Thoracic aorta (tissue), 2 donors: ENCODE results near the gene OR5K2. TPM values are rescaled to one million over a fixed set of nuclear protein-coding genes. Genes with fewer than 3 reads are reported as not detected.

Experiments
- ATAC-seq: fragments of 150-250 bp; one replicate; pipeline ENCODE4 v1.8.0; 2017; ENCODE audit warnings: low read depth; ENCODE audit not compliant: insufficient number of reproducible peaks, low FRiP score
- DNase-seq: peaks from one replicate; pipeline ENCODE4 v3.0.0-alpha.2; 2020; ENCODE audit warnings: low spot score
- H3K27ac ChIP-seq, 2 donors: fragments of 200-600 bp; sonication (generic); 1 replicate in 1 of 2; 2 replicates in 1 of 2; pipeline ENCODE4 v1.5.1; 2016; ENCODE audit warnings: mild to moderate bottlenecking in 2 of 2, moderate library complexity in 2 of 2
- H3K27me3 ChIP-seq: fragments of 200-600 bp; sonication (generic); replicated peaks from 2 replicates; pipeline ENCODE4 v1.6.0; 2016; ENCODE audit warnings: mild to moderate bottlenecking; ENCODE audit not compliant: insufficient read depth
- H3K36me3 ChIP-seq: fragments of 200-600 bp; sonication (generic); one replicate; pipeline ENCODE4 v1.5.1; 2016
- H3K4me1 ChIP-seq, 2 donors: fragments of 200-600 bp; sonication (generic); 1 replicate in 1 of 2; 2 replicates in 1 of 2; pipeline versions ENCODE4 v1.5.1 to v1.6.0; 2016; ENCODE audit warnings: low read depth in 2 of 2, mild to moderate bottlenecking in 1 of 2; ENCODE audit not compliant: control insufficient read depth in 1 of 2
- H3K4me3 ChIP-seq: fragments of 200-600 bp; sonication (generic); 2 replicates; pipeline ENCODE4 v1.5.1; 2016; ENCODE audit warnings: mild to moderate bottlenecking
- H3K9me3 ChIP-seq: fragments of 200-600 bp; sonication (generic); 2 replicates; pipeline ENCODE4 v1.5.1; 2016
- CTCF ChIP-seq: fragments of 200-600 bp; sonication (generic); IDR thresholded peaks from one replicate; pipeline ENCODE4 v1.5.1; 2019; ENCODE audit warnings: antibody characterized with exemption
- total RNA-seq, 2 donors: library from RNA; depleted of rRNA; stranded (reverse); fragments of >200 nt; gene quantifications; one replicate each; pipeline versions ENCODE4 v1.1.0 to v1.2.3, GENCODE V29; 2016

The OR5K2 gene
- total RNA-seq, 2 donors from 2014 or later: not detected

- Histone ChIP-seq H3K27me3 (no peaks in the 10 kb centered on the region), H3K36me3 (peaks cover 4% of the 10 kb centered on the region), H3K27ac (no peak overlapping the region), H3K4me3 (no peak overlapping the region), H3K4me1 (no peaks in the 10 kb centered on the region), H3K9me3 (no peaks in the 10 kb centered on the region)
- ATAC-seq: no peak
- no peak for TF ChIP-seq CTCF
- no peak for DNase-seq
Observed at GRCh38 chr3:98512576-98512975, 15.1 kb downstream of the OR5K2 start.

- Histone ChIP-seq H3K27ac (no peak overlapping the region), H3K9me3 (no peaks in the 10 kb centered on the region), H3K36me3 (peaks cover 4% of the 10 kb centered on the region), H3K4me1 (no peaks in the 10 kb centered on the region), H3K27me3 (no peaks in the 10 kb centered on the region), H3K4me3 (no peak overlapping the region)
- ATAC-seq (no peak), DNase-seq (no peak)
- no peak for TF ChIP-seq CTCF
Observed at GRCh38 chr3:98513091-98513511, 15.6 kb downstream of the OR5K2 start.

- no peaks in the 10 kb centered on the region for H3K9me3 ChIP-seq
- no peak overlapping the region for H3K4me3 ChIP-seq
- ATAC-seq (no peak), DNase-seq (no peak)
- H3K27ac ChIP-seq: no peak overlapping the region
- peaks cover 4% of the 10 kb centered on the region for H3K36me3 ChIP-seq
- TF ChIP-seq CTCF: no peak
- peaks cover 0 to under 1% of the 10 kb centered on the region in 2 donors for H3K4me1 ChIP-seq
- no peaks in the 10 kb centered on the region for H3K27me3 ChIP-seq
Observed at GRCh38 chr3:98513736-98514135, 16.3 kb downstream of the OR5K2 start.

- no peak for TF ChIP-seq CTCF
- Histone ChIP-seq H3K4me3 (no peak overlapping the region), H3K27me3 (no peaks in the 10 kb centered on the region), H3K36me3 (peaks cover 4% of the 10 kb centered on the region), H3K27ac (no peak overlapping the region), H3K4me1 (peaks cover 7 to 12% of the 10 kb centered on the region in 2 donors), H3K9me3 (no peaks in the 10 kb centered on the region)
- no peak for DNase-seq
- no peak for ATAC-seq
Observed at GRCh38 chr3:98514948-98515347, 17.5 kb downstream of the OR5K2 start.

- DNase-seq: no peak
- Histone ChIP-seq H3K4me3 (no peak overlapping the region), H3K27ac (no peak overlapping the region), H3K27me3 (no peaks in the 10 kb centered on the region), H3K9me3 (no peaks in the 10 kb centered on the region), H3K36me3 (no peaks in the 10 kb centered on the region), H3K4me1 (peaks cover 17 to 33% of the 10 kb centered on the region in 2 donors)
- no peak for ATAC-seq
- no peak for TF ChIP-seq CTCF
Observed at GRCh38 chr3:98518816-98519215, 21.3 kb downstream of the OR5K2 start.
